HG03457 (cell line): ENCODE measurements around the gene PLSCR3.

Experiments used
- ATAC-seq: cut with Tn5 transposase; IDR thresholded peaks from one replicate; pipeline ENCODE4 v1.9.1; 2021; ENCODE audit warnings: moderate number of reproducible peaks; ENCODE audit not compliant: unreplicated experiment

PLSCR3 gene

GRCh38 chr17:7351665-7352502 is 42.4 kb downstream of the PLSCR3 start, which contains the start of gene KCTD11:
Gene KCTD11 (plus strand): TSS chr17:7352162.
- no peak for ATAC-seq

GRCh38 chr17:7348478-7349242 is 45.7 kb downstream of the PLSCR3 start:
- ATAC-seq, result no peak

DNA sequence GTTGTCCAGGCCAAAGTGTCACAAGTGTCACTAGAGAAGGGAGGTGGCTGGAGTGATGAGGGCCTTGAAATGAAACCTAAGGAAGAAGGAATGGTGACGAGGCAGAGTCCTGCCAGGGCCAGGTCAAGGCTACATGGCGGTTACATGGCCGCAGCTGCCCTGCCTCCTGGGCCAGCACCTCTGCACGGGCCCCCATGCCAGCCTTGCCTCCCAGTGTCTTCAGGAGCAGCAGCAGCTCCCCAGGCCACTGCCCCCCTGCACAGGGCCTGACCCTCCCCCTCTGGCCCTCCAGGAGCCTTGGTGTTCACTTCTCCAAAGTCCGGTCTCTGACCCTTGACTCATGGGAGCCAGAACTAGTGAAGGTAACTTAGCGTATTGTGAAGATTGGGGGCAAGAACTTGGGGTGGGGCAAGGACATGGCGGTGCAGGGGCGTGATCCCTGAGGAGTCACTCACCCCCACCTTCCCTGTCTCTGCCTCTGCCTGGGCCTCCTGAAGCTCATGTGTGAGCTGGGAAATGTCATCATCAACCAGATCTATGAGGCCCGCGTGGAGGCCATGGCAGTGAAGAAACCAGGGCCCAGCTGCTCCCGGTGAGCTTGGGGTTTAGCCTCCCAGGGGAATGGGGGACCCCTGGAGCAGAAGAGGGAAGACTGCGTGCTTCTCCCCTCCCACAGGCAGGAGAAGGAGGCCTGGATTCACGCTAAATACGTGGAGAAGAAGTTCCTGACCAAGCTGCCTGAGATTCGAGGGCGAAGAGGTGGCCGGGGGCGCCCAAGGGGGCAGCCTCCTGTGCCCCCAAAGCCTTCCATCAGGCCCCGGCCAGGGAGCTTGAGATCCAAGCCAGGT is 46.5 kb downstream of the PLSCR3 start:
- ATAC-seq, result no peak

DNA sequence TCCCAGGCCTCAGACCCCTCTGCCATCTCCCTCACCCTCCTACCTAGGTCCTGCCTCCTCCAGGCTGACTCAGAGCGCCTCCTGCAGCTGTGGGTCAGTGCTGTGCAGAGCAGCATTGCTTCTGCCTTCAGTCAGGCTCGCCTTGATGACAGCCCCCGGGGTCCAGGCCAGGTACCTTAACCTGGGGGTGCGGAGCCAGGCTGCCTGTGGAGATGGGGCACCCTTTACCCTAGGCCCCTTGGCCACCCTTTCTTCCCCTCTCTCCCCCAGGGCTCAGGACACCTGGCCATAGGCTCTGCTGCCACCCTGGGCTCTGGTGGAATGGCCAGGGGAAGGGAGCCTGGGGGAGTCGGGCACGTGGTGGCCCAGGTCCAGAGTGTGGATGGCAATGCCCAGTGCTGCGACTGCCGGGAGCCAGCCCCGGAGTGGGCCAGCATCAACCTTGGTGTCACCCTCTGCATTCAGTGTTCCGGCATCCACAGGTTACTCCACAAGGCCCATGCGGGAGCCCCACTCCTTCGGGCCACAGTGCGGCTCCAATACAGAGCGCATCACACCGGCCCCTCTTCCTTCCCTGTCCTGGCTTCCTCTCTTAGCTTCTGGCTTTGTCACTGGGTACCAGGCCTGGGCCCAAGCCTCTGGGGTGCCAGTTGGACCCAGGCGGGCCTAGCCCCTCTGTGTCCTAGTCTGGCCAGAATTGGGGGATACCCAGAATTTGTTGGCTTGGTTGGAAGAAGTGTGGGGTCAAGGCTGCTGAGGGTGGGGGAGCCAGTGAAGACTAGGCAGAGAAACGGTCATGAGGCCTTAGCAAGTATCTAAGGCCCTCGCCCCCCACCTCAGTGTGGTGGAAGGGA is 47.3 kb downstream of the PLSCR3 start:
- ATAC-seq, result no peak

GRCh38 chr17:7343250-7343649 is 51.1 kb downstream of the PLSCR3 start:
- no peak for ATAC-seq

GRCh38 chr17:7341842-7342241 is 52.5 kb downstream of the PLSCR3 start:
- no peak for ATAC-seq

GRCh38 chr17:7340179-7340578 is 54.1 kb downstream of the PLSCR3 start:
- no peak for ATAC-seq
